GM12878 (cell line): ENCODE results near the gene PCNX4. TPM values are rescaled to one million over a fixed set of nuclear protein-coding genes. Genes with fewer than 3 reads are reported as not detected.
A peak's percentile ranks its signal among the peaks of the same experiment; 100 is the strongest.

Experiments used
- BACH1 ChIP-seq: fragments of 450-650 bp; IDR thresholded peaks from 2 replicates; pipeline ENCODE4 v1.6.1; 2017; ENCODE audit warnings: mild to moderate bottlenecking, borderline replicate concordance
- CBX5 ChIP-seq: sonication (generic); IDR thresholded peaks from 2 replicates; pipeline ENCODE4 v1.6.1; 2016; ENCODE audit warnings: low read depth, moderate library complexity, mild to moderate bottlenecking, inconsistent platforms
- CREB1 ChIP-seq: IDR thresholded peaks from 2 replicates; pipeline ENCODE4 v1.6.1; 2012; ENCODE audit warnings: low read depth, mild to moderate bottlenecking, inconsistent platforms
- ETV6 ChIP-seq, 2 experiments: fragments of 450-650 bp in 1 of 2; IDR thresholded peaks in 1 of 2; conservative IDR thresholded peaks in 1 of 2; 2 replicates each; pipeline ENCODE4 v1.6.1; 2014; ENCODE audit warnings: antibody characterized with exemption in 1 of 2, borderline replicate concordance in 1 of 2, low read depth in 1 of 2, mild to moderate bottlenecking in 1 of 2, moderate library complexity in 1 of 2
- HDAC2 ChIP-seq: fragments of 200-600 bp; sonication (generic); IDR thresholded peaks from 2 replicates; pipeline ENCODE4 v1.6.1; 2017
- IKZF2 ChIP-seq, 2 experiments: fragments of 450-650 bp; IDR thresholded peaks; 2 replicates each; pipeline ENCODE4 v1.6.1; 2017; ENCODE audit warnings: mild to moderate bottlenecking in 2 of 2, moderate library complexity in 2 of 2
- NFXL1 ChIP-seq: fragments of 450-650 bp; IDR thresholded peaks from 2 replicates; pipeline ENCODE4 v1.6.1; 2017; ENCODE audit warnings: antibody characterized with exemption, mild to moderate bottlenecking, borderline replicate concordance
- PAX5 ChIP-seq: IDR thresholded peaks from 2 replicates; pipeline ENCODE4 v1.6.1; 2011; ENCODE audit warnings: low read depth, low read length, borderline replicate concordance
- POLR2A ChIP-seq: IDR thresholded peaks from 2 replicates; pipeline ENCODE4 v1.6.1; 2011; ENCODE audit warnings: low read depth, mild to moderate bottlenecking, low read length
- POLR2AphosphoS5 ChIP-seq: IDR thresholded peaks from 2 replicates; pipeline ENCODE4 v1.6.1; 2011; ENCODE audit warnings: mild to moderate bottlenecking, low read length, inconsistent platforms
- RAD51 ChIP-seq: fragments of 450-650 bp; IDR thresholded peaks from 2 replicates; pipeline ENCODE4 v1.6.1; 2016; ENCODE audit warnings: moderate library complexity, mild to moderate bottlenecking, inconsistent platforms
- SIN3A ChIP-seq: IDR thresholded peaks from 2 replicates; pipeline ENCODE4 v1.6.1; 2012; ENCODE audit warnings: low read depth, low read length, improper control_type of control experiment
- SMAD1 ChIP-seq: fragments of 450-650 bp; IDR thresholded peaks from 2 replicates; pipeline ENCODE4 v1.6.1; 2018; ENCODE audit warnings: mild to moderate bottlenecking, low read depth; ENCODE audit not compliant: partially characterized antibody
- SMAD5 ChIP-seq: IDR thresholded peaks from 2 replicates; pipeline ENCODE4 v1.6.1; 2016; ENCODE audit warnings: antibody characterized with exemption, low read depth
- SREBF1 ChIP-seq: IDR thresholded peaks from 2 replicates; pipeline ENCODE4 v1.6.1; 2012; ENCODE audit warnings: mild to moderate bottlenecking, low read length
- SUZ12 ChIP-seq: fragments of 200-600 bp; sonication (generic); IDR thresholded peaks from one replicate; pipeline ENCODE4 v1.6.1; 2018; ENCODE audit warnings: antibody characterized with exemption, mild to moderate bottlenecking; ENCODE audit not compliant: unreplicated experiment
- YBX1 ChIP-seq: fragments of 450-650 bp; IDR thresholded peaks from 2 replicates; pipeline ENCODE4 v1.6.1; 2016; ENCODE audit warnings: antibody characterized with exemption
- ZBTB11 ChIP-seq: fragments of 450-650 bp; formaldehyde crosslinking; IDR thresholded peaks from 2 replicates; pipeline ENCODE4 v1.5.0; 2022; ENCODE audit warnings: mild to moderate bottlenecking, missing genetic modification characterization
- polyA plus RNA-seq, 11 experiments: library from polyadenylated mRNA; depleted of rRNA in 4 of 11; unstranded in 6 of 11; stranded (reverse) in 5 of 11; fragments of >200 nt; fragmentation: Nextera tagmentation in 4 of 11; fragmentation: Illumina TruSeq in 1 of 11; extraction: Ambion mirVana in 4 of 11; extraction: Trizol in 1 of 11; gene quantifications; 1 replicate in 1 of 11; 2 replicates in 10 of 11; pipeline versions ENCODE4 v1.2.1 to v1.2.3, GENCODE V29; 2011 to 2016; ENCODE audit warnings: inconsistent platforms in 2 of 11, missing spikeins in 2 of 11, low read depth in 1 of 11
- total RNA-seq, 4 experiments: library from RNA; depleted of rRNA in 3 of 4; stranded (reverse); fragments of >200 nt in 3 of 4; fragmentation: Illumina TruSeq in 1 of 4; extraction: Trizol in 1 of 4; gene quantifications; 2 replicates each; pipeline versions ENCODE4 v1.2.1 to v1.2.3, GENCODE V29; 2013 to 2021
- TF ChIP-seq, protein P1 (sequence below): fragments of 450-650 bp; IDR thresholded peaks from 2 replicates; pipeline ENCODE4 v1.6.1; 2017; ENCODE audit warnings: borderline replicate concordance
- TF ChIP-seq, protein P2 (sequence below): fragments of 450-650 bp; IDR thresholded peaks from 2 replicates; pipeline ENCODE4 v1.6.1; 2017; ENCODE audit warnings: antibody characterized with exemption, mild to moderate bottlenecking, moderate library complexity

Gene PCNX4
- total and polyA plus RNA-seq, 10 of the 15 experiments (the other 5 are each of a cell fraction or from before 2014, with no cell fraction given): 13.8 to 56.6 (median 39.4) TPM

DNA sequence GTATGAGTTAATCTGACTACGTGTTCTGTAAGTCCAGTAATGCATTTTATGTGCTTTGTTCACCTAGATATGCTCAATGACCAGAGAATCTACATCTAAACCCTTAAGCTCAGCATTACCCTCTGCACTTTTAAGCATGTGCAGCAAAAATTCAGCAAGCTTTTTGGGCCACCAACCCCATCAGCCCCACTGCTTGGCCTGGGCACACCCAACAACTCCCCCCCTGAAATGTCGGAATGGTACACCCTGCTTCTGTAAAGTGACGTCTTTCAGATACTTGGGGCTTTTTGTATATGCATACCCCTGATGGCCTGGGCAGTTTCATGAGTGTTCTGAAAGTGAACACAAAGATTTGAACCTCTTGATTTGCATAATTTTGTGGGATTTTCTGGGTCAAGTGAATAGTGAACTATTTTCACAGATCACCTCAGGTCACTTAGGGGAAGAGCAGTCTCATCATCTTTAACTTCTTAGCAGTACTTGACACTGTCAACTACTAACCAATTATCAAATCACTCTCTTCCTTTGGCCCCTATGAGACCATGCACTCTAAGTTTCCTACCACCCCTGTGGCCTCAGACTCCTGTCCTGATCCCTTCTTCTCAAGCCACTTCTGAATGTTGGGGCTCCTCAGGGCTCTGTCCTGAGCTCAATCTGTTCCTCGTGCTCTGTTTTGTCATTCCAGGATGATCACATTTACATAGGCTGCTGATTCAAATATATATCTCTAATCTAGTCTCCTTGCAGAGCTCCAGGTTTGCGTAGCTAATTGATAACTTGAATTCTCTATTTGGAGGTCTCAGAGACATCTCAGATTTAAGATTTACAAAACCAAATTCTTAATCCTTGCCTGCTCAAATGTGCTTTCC lies 121.0 kb downstream of the PCNX4 start (continued):
- no peak for TF ChIP-seq ZBTB11 (CRISPR knock-in tag)
- no peak; a peak in 1 of 4 replicates for TF ChIP-seq ETV6 (conservative IDR thresholded peaks at IDR 0.05 in 1 of 2, IDR thresholded peaks at IDR 0.05 in 1 of 2; ENCODE audit: borderline replicate concordance in 1 of 2, low read depth in 1 of 2)
- TF ChIP-seq POLR2A: no peak; the same call in 1 of the 2 replicates
- no peak; the same call in 1 of the 2 replicates for TF ChIP-seq RAD51
- TF ChIP-seq POLR2AphosphoS5: peak; percentile 90
- no peak for TF ChIP-seq SIN3A
- TF ChIP-seq CBX5: peak; percentile 45
- TF ChIP-seq, protein P1, sequence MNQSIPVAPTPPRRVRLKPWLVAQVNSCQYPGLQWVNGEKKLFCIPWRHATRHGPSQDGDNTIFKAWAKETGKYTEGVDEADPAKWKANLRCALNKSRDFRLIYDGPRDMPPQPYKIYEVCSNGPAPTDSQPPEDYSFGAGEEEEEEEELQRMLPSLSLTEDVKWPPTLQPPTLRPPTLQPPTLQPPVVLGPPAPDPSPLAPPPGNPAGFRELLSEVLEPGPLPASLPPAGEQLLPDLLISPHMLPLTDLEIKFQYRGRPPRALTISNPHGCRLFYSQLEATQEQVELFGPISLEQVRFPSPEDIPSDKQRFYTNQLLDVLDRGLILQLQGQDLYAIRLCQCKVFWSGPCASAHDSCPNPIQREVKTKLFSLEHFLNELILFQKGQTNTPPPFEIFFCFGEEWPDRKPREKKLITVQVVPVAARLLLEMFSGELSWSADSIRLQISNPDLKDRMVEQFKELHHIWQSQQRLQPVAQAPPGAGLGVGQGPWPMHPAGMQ: no peak
- TF ChIP-seq CREB1: peak; percentile 80
- TF ChIP-seq BACH1: no peak
- TF ChIP-seq SUZ12: no peak
- TF ChIP-seq PAX5: peak; percentile 61; the same call in 1 of the 2 replicates
- TF ChIP-seq, protein P2, sequence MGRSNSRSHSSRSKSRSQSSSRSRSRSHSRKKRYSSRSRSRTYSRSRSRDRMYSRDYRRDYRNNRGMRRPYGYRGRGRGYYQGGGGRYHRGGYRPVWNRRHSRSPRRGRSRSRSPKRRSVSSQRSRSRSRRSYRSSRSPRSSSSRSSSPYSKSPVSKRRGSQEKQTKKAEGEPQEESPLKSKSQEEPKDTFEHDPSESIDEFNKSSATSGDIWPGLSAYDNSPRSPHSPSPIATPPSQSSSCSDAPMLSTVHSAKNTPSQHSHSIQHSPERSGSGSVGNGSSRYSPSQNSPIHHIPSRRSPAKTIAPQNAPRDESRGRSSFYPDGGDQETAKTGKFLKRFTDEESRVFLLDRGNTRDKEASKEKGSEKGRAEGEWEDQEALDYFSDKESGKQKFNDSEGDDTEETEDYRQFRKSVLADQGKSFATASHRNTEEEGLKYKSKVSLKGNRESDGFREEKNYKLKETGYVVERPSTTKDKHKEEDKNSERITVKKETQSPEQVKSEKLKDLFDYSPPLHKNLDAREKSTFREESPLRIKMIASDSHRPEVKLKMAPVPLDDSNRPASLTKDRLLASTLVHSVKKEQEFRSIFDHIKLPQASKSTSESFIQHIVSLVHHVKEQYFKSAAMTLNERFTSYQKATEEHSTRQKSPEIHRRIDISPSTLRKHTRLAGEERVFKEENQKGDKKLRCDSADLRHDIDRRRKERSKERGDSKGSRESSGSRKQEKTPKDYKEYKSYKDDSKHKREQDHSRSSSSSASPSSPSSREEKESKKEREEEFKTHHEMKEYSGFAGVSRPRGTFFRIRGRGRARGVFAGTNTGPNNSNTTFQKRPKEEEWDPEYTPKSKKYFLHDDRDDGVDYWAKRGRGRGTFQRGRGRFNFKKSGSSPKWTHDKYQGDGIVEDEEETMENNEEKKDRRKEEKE: peak; percentile 88
- TF ChIP-seq SMAD1: peak; percentile 83
- 0 out of 2 replicates have a peak, but pooled peaks have one; percentile 28 for TF ChIP-seq SMAD5
- no peak for TF ChIP-seq NFXL1
- TF ChIP-seq IKZF2 (IDR thresholded peaks at IDR 0.05): peak; percentile 39 to 69; a peak in 2 of 4 replicates
- peak; percentile 92 for TF ChIP-seq SREBF1
- no peak for TF ChIP-seq YBX1
- no peak for TF ChIP-seq HDAC2
